GM12878 (cell line): ENCODE results near the gene GAL3ST2. TPM values are rescaled to one million over a fixed set of nuclear protein-coding genes. Genes with fewer than 3 reads are reported as not detected.

Source experiments
- HDAC2 ChIP-seq: fragments of 200-600 bp; sonication (generic); IDR thresholded peaks from 2 replicates; pipeline ENCODE4 v1.6.1; 2017
- RB1 ChIP-seq: fragments of 450-650 bp; formaldehyde crosslinking; IDR thresholded peaks from 2 replicates; pipeline ENCODE4 v1.6.1; 2017; ENCODE audit warnings: mild to moderate bottlenecking, borderline replicate concordance
- STAT1 ChIP-seq: fragments of 450-650 bp; conservative IDR thresholded peaks from 2 replicates; pipeline ENCODE4 v1.6.1; 2014; ENCODE audit warnings: antibody characterized with exemption, mild to moderate bottlenecking
- polyA plus RNA-seq, 11 experiments: library from polyadenylated mRNA; depleted of rRNA in 4 of 11; unstranded in 6 of 11; stranded (reverse) in 5 of 11; fragments of >200 nt; fragmentation: Nextera tagmentation in 4 of 11; fragmentation: Illumina TruSeq in 1 of 11; extraction: Ambion mirVana in 4 of 11; extraction: Trizol in 1 of 11; gene quantifications; 1 replicate in 1 of 11; 2 replicates in 10 of 11; pipeline versions ENCODE4 v1.2.1 to v1.2.3, GENCODE V29; 2011 to 2016; ENCODE audit warnings: inconsistent platforms in 2 of 11, missing spikeins in 2 of 11, low read depth in 1 of 11
- total RNA-seq, 4 experiments: library from RNA; depleted of rRNA in 3 of 4; stranded (reverse); fragments of >200 nt in 3 of 4; fragmentation: Illumina TruSeq in 1 of 4; extraction: Trizol in 1 of 4; gene quantifications; 2 replicates each; pipeline versions ENCODE4 v1.2.1 to v1.2.3, GENCODE V29; 2013 to 2021
- TF ChIP-seq, protein P1 (sequence below): IDR thresholded peaks from 2 replicates; pipeline ENCODE4 v1.6.1; 2012; ENCODE audit warnings: improper control_type of control experiment, low read depth, low read length; ENCODE audit not compliant: insufficient replicate concordance
- TF ChIP-seq, protein P2 (sequence below): fragments of 150-350 bp; IDR thresholded peaks from 2 replicates; pipeline ENCODE4 v1.6.1; 2014; ENCODE audit warnings: mild to moderate bottlenecking, low read depth, low read length

Gene GAL3ST2
- total and polyA plus RNA-seq, 10 of the 15 experiments (the other 5 are each of a cell fraction or from before 2014, with no cell fraction given): 0.09 to 0.36 (median 0.11) TPM; not detected in 7

GRCh38 chr2:241808721-241809382, 32.2 kb downstream of the GAL3ST2 start, which contains the start of gene NEU4 (continued):
- TF ChIP-seq, protein P1, sequence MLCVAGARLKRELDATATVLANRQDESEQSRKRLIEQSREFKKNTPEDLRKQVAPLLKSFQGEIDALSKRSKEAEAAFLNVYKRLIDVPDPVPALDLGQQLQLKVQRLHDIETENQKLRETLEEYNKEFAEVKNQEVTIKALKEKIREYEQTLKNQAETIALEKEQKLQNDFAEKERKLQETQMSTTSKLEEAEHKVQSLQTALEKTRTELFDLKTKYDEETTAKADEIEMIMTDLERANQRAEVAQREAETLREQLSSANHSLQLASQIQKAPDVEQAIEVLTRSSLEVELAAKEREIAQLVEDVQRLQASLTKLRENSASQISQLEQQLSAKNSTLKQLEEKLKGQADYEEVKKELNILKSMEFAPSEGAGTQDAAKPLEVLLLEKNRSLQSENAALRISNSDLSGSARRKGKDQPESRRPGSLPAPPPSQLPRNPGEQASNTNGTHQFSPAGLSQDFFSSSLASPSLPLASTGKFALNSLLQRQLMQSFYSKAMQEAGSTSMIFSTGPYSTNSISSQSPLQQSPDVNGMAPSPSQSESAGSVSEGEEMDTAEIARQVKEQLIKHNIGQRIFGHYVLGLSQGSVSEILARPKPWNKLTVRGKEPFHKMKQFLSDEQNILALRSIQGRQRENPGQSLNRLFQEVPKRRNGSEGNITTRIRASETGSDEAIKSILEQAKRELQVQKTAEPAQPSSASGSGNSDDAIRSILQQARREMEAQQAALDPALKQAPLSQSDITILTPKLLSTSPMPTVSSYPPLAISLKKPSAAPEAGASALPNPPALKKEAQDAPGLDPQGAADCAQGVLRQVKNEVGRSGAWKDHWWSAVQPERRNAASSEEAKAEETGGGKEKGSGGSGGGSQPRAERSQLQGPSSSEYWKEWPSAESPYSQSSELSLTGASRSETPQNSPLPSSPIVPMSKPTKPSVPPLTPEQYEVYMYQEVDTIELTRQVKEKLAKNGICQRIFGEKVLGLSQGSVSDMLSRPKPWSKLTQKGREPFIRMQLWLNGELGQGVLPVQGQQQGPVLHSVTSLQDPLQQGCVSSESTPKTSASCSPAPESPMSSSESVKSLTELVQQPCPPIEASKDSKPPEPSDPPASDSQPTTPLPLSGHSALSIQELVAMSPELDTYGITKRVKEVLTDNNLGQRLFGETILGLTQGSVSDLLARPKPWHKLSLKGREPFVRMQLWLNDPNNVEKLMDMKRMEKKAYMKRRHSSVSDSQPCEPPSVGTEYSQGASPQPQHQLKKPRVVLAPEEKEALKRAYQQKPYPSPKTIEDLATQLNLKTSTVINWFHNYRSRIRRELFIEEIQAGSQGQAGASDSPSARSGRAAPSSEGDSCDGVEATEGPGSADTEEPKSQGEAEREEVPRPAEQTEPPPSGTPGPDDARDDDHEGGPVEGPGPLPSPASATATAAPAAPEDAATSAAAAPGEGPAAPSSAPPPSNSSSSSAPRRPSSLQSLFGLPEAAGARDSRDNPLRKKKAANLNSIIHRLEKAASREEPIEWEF: no peak
- TF ChIP-seq, protein P2, sequence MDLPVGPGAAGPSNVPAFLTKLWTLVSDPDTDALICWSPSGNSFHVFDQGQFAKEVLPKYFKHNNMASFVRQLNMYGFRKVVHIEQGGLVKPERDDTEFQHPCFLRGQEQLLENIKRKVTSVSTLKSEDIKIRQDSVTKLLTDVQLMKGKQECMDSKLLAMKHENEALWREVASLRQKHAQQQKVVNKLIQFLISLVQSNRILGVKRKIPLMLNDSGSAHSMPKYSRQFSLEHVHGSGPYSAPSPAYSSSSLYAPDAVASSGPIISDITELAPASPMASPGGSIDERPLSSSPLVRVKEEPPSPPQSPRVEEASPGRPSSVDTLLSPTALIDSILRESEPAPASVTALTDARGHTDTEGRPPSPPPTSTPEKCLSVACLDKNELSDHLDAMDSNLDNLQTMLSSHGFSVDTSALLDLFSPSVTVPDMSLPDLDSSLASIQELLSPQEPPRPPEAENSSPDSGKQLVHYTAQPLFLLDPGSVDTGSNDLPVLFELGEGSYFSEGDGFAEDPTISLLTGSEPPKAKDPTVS: no peak
- TF ChIP-seq STAT1: no peak
- no peak for TF ChIP-seq HDAC2
- TF ChIP-seq RB1: no peak
